Ammon's horn (tissue), 1 donor: ENCODE results near the gene COPS8.
A peak's percentile ranks its signal among the peaks of the same experiment; 100 is the strongest.

Experiments
- DNase-seq: peaks from one replicate; pipeline ENCODE4 v3.0.0-alpha.2; 2016; ENCODE audit warnings: low spot score

COPS8 gene

GRCh38 chr2:237085248-237086221, at the start of gene COPS8:
TSS of gene COPS8 (plus strand) at chr2:237085889. CDS start at chr2:237085965, 76 bp downstream.
- peak; percentile 96 for DNase-seq

GRCh38 chr2:237039301-237040031, 46.2 kb upstream of the COPS8 start:
- DNase-seq, result no peak

- no peak for DNase-seq
Measured at GRCh38 chr2:237041231-237041630, 44.5 kb upstream of the COPS8 start.

GRCh38 chr2:237042101-237042500, 43.6 kb upstream of the COPS8 start:
- no peak for DNase-seq

- DNase-seq, result no peak
Measured at GRCh38 chr2:237043866-237044265, 41.8 kb upstream of the COPS8 start.

- no peak for DNase-seq
Measured at GRCh38 chr2:237044281-237044680, 41.4 kb upstream of the COPS8 start.

GRCh38 chr2:237045449-237045848, 40.2 kb upstream of the COPS8 start:
- DNase-seq, result no peak

- no peak for DNase-seq
Measured at GRCh38 chr2:237048595-237048994, 37.1 kb upstream of the COPS8 start.

GRCh38 chr2:237051861-237052260, 33.8 kb upstream of the COPS8 start:
- DNase-seq, result no peak

GRCh38 chr2:237053066-237053465, 32.6 kb upstream of the COPS8 start:
- DNase-seq, result no peak

- DNase-seq, result no peak
Measured at GRCh38 chr2:237055386-237056100, 30.1 kb upstream of the COPS8 start.

GRCh38 chr2:237056287-237056875, 29.3 kb upstream of the COPS8 start:
- DNase-seq, result no peak

GRCh38 chr2:237057107-237057506, 28.6 kb upstream of the COPS8 start:
- DNase-seq, result no peak

GRCh38 chr2:237057893-237058300, 27.8 kb upstream of the COPS8 start:
- no peak for DNase-seq

GRCh38 chr2:237058423-237058822, 27.3 kb upstream of the COPS8 start:
- DNase-seq, result no peak

- DNase-seq, result no peak
Measured at GRCh38 chr2:237059155-237059875, 26.4 kb upstream of the COPS8 start.

GRCh38 chr2:237060534-237061312, 25.0 kb upstream of the COPS8 start:
- DNase-seq, result peak; percentile 80

- no peak for DNase-seq
Measured at GRCh38 chr2:237061356-237061755, 24.3 kb upstream of the COPS8 start.

GRCh38 chr2:237062585-237062984, 23.1 kb upstream of the COPS8 start:
- no peak for DNase-seq
